Astrocyte (in vitro differentiated cells and primary cell): ENCODE measurements around the gene C16orf46. TPM values are rescaled to one million over a fixed set of nuclear protein-coding genes. Genes with fewer than 3 reads are reported as not detected.

Source experiments
- DNase-seq: peaks from one replicate; pipeline ENCODE4 v3.0.0-alpha.2; 2010; ENCODE audit warnings: low read depth
- FAIRE-seq: peaks from 2 replicates; lab custom pipeline; 2011; peaks lifted over from hg19 to GRCh38; lab: Jason Lieb, UNC
- H2AFZ ChIP-seq: 2 replicates; pipeline ENCODE4 v1.6.0; 2012; ENCODE audit warnings: low read depth, low read length, inconsistent platforms
- H3K27ac ChIP-seq: 2 replicates; pipeline ENCODE4 v1.5.1; 2011; ENCODE audit warnings: low read depth, low read length, inconsistent platforms
- H3K27me3 ChIP-seq: 2 replicates; pipeline ENCODE4 v1.6.0; 2011; ENCODE audit warnings: low read length, inconsistent platforms; ENCODE audit not compliant: insufficient read depth
- H3K36me3 ChIP-seq: 2 replicates; pipeline ENCODE4 v1.5.1; 2011; ENCODE audit warnings: low read length, inconsistent platforms; ENCODE audit not compliant: insufficient read depth
- H3K4me1 ChIP-seq: 2 replicates; pipeline ENCODE4 v1.5.1; 2011; ENCODE audit warnings: low read length, inconsistent platforms; ENCODE audit not compliant: insufficient read depth
- H3K4me2 ChIP-seq: 2 replicates; pipeline ENCODE4 v1.6.0; 2012; ENCODE audit warnings: low read length, inconsistent platforms
- H3K4me3 ChIP-seq: 2 replicates; pipeline ENCODE4 v1.5.1; 2011; ENCODE audit warnings: low read depth, mild to moderate bottlenecking, low read length, inconsistent platforms; ENCODE audit not compliant: insufficient read depth
- H3K79me2 ChIP-seq: 2 replicates; pipeline ENCODE4 v1.6.0; 2012; ENCODE audit warnings: mild to moderate bottlenecking, low read length, inconsistent platforms; ENCODE audit not compliant: insufficient read depth
- H3K9ac ChIP-seq: 2 replicates; pipeline ENCODE4 v1.6.0; 2012; ENCODE audit warnings: mild to moderate bottlenecking, low read length, inconsistent platforms
- H3K9me3 ChIP-seq: 2 replicates; pipeline ENCODE4 v1.5.1; 2012; ENCODE audit warnings: low read depth, mild to moderate bottlenecking, low read length, inconsistent platforms; ENCODE audit not compliant: insufficient read depth
- H4K20me1 ChIP-seq: 2 replicates; pipeline ENCODE4 v1.6.0; 2012; ENCODE audit warnings: low read length, inconsistent platforms; ENCODE audit not compliant: insufficient read depth
- H3K27ac Mint-ChIP-seq: one replicate; pipeline ENCODE4 v1.8.0; 2021; ENCODE audit warnings: mild to moderate bottlenecking, mixed read lengths; ENCODE audit not compliant: unreplicated experiment
- H3K27me3 Mint-ChIP-seq: one replicate; pipeline ENCODE4 v1.8.0; 2021; ENCODE audit warnings: low read depth, mixed read lengths; ENCODE audit not compliant: unreplicated experiment
- H3K36me3 Mint-ChIP-seq: one replicate; pipeline ENCODE4 v1.8.0; 2021; ENCODE audit warnings: low read depth, mixed read lengths; ENCODE audit not compliant: unreplicated experiment
- H3K4me1 Mint-ChIP-seq: one replicate; pipeline ENCODE4 v1.8.0; 2021; ENCODE audit warnings: low read depth, mixed read lengths; ENCODE audit not compliant: unreplicated experiment
- H3K4me3 Mint-ChIP-seq: one replicate; pipeline ENCODE4 v1.8.0; 2021; ENCODE audit warnings: mild to moderate bottlenecking, moderate library complexity, mixed read lengths; ENCODE audit not compliant: unreplicated experiment
- H3K9me3 Mint-ChIP-seq: one replicate; pipeline ENCODE4 v1.8.0; 2021; ENCODE audit warnings: mild to moderate bottlenecking, mixed read lengths; ENCODE audit not compliant: unreplicated experiment
- CTCF ChIP-seq: IDR thresholded peaks from 2 replicates; pipeline ENCODE4 v1.5.1; 2011; ENCODE audit warnings: low read depth, mild to moderate bottlenecking, inconsistent platforms, low read length, moderate library complexity; ENCODE audit not compliant: insufficient read depth
- EZH2 ChIP-seq: IDR thresholded peaks from 2 replicates; pipeline ENCODE4 v1.6.1; 2012; ENCODE audit warnings: mild to moderate bottlenecking, low read length, inconsistent platforms; ENCODE audit not compliant: insufficient read depth
- total RNA-seq: library from RNA; stranded (reverse); gene quantifications from 2 replicates; pipeline ENCODE4 v1.2.1, GENCODE V29; 2021

Gene C16orf46
- total RNA-seq, 1 donor from 2014 or later, result 1.8 TPM

- H3K36me3 Mint-ChIP-seq, result peaks cover 2% of the 10 kb centered on the region
- H3K4me3 ChIP-seq, result no peak overlapping the region
- H2AFZ ChIP-seq, result no peak overlapping the region
- no peaks in the 10 kb centered on the region for H3K27me3 ChIP-seq
- no peak overlapping the region for H3K9ac ChIP-seq
- H3K79me2 ChIP-seq, result no peaks in the 10 kb centered on the region
- H3K27ac Mint-ChIP-seq, result no peak overlapping the region
- FAIRE-seq, result no peak
- no peak for DNase-seq
- no peaks in the 10 kb centered on the region for H3K4me1 ChIP-seq
- no peaks in the 10 kb centered on the region for H4K20me1 ChIP-seq
- no peaks in the 10 kb centered on the region for H3K9me3 ChIP-seq
- no peaks in the 10 kb centered on the region for H3K27me3 Mint-ChIP-seq
- no peak overlapping the region for H3K4me3 Mint-ChIP-seq
- TF ChIP-seq CTCF (no peak), EZH2 (no peak)
- no peak overlapping the region for H3K4me2 ChIP-seq
- no peaks in the 10 kb centered on the region for H3K36me3 ChIP-seq
- H3K27ac ChIP-seq, result no peak overlapping the region
- H3K9me3 Mint-ChIP-seq, result peaks cover 15% of the 10 kb centered on the region
- H3K4me1 Mint-ChIP-seq, result no peaks in the 10 kb centered on the region
Measured at GRCh38 chr16:81053761-81054160, 23.3 kb downstream of the C16orf46 start.

- DNase-seq (no peak), FAIRE-seq (no peak)
- Mint-ChIP-seq H3K27me3 (no peaks in the 10 kb centered on the region), H3K4me3 (no peak overlapping the region), H3K9me3 (no peaks in the 10 kb centered on the region), H3K4me1 (peaks cover 18% of the 10 kb centered on the region), H3K27ac (no peak overlapping the region), H3K36me3 (peaks cover 28% of the 10 kb centered on the region)
- peaks cover 20% of the 10 kb centered on the region for H4K20me1 ChIP-seq
- H3K36me3 ChIP-seq, result peaks cover 39% of the 10 kb centered on the region
- H3K79me2 ChIP-seq, result peaks cover 28% of the 10 kb centered on the region
- H3K4me1 ChIP-seq, result no peaks in the 10 kb centered on the region
- no peak overlapping the region for H3K4me3 ChIP-seq
- TF ChIP-seq EZH2, result no peak
- TF ChIP-seq CTCF, result no peak
- no peaks in the 10 kb centered on the region for H3K9me3 ChIP-seq
- H3K27me3 ChIP-seq, result no peaks in the 10 kb centered on the region
- H3K4me2 ChIP-seq, result no peak overlapping the region
- H3K27ac ChIP-seq, result no peak overlapping the region
- H3K9ac ChIP-seq, result no peak overlapping the region
- no peak overlapping the region for H2AFZ ChIP-seq
Measured at GRCh38 chr16:81042821-81043220, 34.2 kb downstream of the C16orf46 start.

GRCh38 chr16:81041696-81042095, 35.3 kb downstream of the C16orf46 start:
- FAIRE-seq (no peak), DNase-seq (no peak)
- Mint-ChIP-seq H3K36me3 (peaks cover 28% of the 10 kb centered on the region), H3K27me3 (no peaks in the 10 kb centered on the region), H3K4me1 (peaks cover 26% of the 10 kb centered on the region), H3K4me3 (no peak overlapping the region), H3K27ac (no peak overlapping the region), H3K9me3 (no peaks in the 10 kb centered on the region)
- Histone ChIP-seq H4K20me1 (peaks cover 29% of the 10 kb centered on the region), H3K36me3 (peaks cover 39% of the 10 kb centered on the region), H3K79me2 (peaks cover 39% of the 10 kb centered on the region), H3K4me2 (no peak overlapping the region), H3K27me3 (no peaks in the 10 kb centered on the region), H3K27ac (no peak overlapping the region), H3K4me3 (no peak overlapping the region), H3K4me1 (peaks cover 6% of the 10 kb centered on the region), H3K9me3 (no peaks in the 10 kb centered on the region), H3K9ac (no peak overlapping the region), H2AFZ (no peak overlapping the region)
- TF ChIP-seq EZH2 (no peak), CTCF (no peak)
